ENCODE measurements around the gene MCOLN2. TPM values are rescaled to one million over a fixed set of nuclear protein-coding genes. Genes with fewer than 3 reads are reported as not detected.

The MCOLN2 gene
- total RNA-seq, 1 experiment from 2014 or later = 22.5 TPM

GRCh38 chr1:84957966-84958365, 38.9 kb downstream of the MCOLN2 start:
- intact Hi-C loops (cut with micrococcal nuclease; ENCODE audit: unreplicated experiment) = no loop called here
- H3K4me3 ChIP-seq (ENCODE audit: low read depth in 2 of 2, low read length in 2 of 2) = no peak overlapping the region
- ATAC-seq (no peak), DNase-seq (ENCODE audit: low read depth, low spot score) (no peak)
- TF ChIP-seq SIN3A (IDR thresholded peaks at IDR 0.05; ENCODE audit: borderline replicate concordance, insufficient read depth, low read depth, low read length) = no peak
- TF ChIP-seq REST (IDR thresholded peaks at IDR 0.05; ENCODE audit: insufficient read depth in 1 of 2, low read depth in 2 of 2, low read length in 1 of 2) = no peak
- H3K27me3 ChIP-seq (ENCODE audit: control insufficient read depth, insufficient read depth, low read length) = no peaks in the 10 kb centered on the region
- no peaks in the 10 kb centered on the region for H3K36me3 ChIP-seq (ENCODE audit: control insufficient read depth, insufficient read depth, low read length)
- ChIA-PET POLR2A (no interaction called here), CTCF (interaction anchor here (1.1 kb wide), 1 partner anchor 13 kb away, joined by 4 read pairs; no protein-coding TSS in a partner anchor)
- H3K27ac ChIP-seq (ENCODE audit: low read length) = no peak overlapping the region
- no peaks in the 10 kb centered on the region for H3K4me1 ChIP-seq (ENCODE audit: control insufficient read depth, insufficient read depth, low read length)
- BruUV-seq (replicated peaks) = no TSS peak
- in situ Hi-C loops (cut with HindIII; ENCODE audit: low pct_unique_long_range_greater_than_20kb, low sequenced_read_pairs) = no loop called here
- H3K9me3 ChIP-seq (ENCODE audit: control insufficient read depth, insufficient read depth, low read depth, low read length) = no peaks in the 10 kb centered on the region

- ChIA-PET CTCF (interaction anchor here (0.6 to 1.1 kb wide), 2 partner anchors 12 to 298 kb away, joined by 3 to 5 read pairs; no protein-coding TSS in a partner anchor), POLR2A (no interaction called here)
- Histone ChIP-seq H3K4me3 (ENCODE audit: low read depth in 2 of 2, low read length in 2 of 2) (no peak overlapping the region), H3K9me3 (ENCODE audit: control insufficient read depth, insufficient read depth, low read depth, low read length) (no peaks in the 10 kb centered on the region), H3K27me3 (ENCODE audit: control insufficient read depth, insufficient read depth, low read length) (no peaks in the 10 kb centered on the region), H3K4me1 (ENCODE audit: control insufficient read depth, insufficient read depth, low read length) (no peaks in the 10 kb centered on the region), H3K36me3 (ENCODE audit: control insufficient read depth, insufficient read depth, low read length) (no peaks in the 10 kb centered on the region), H3K27ac (ENCODE audit: low read length) (no peak overlapping the region)
- no peak for ATAC-seq
- no peak for TF ChIP-seq REST (IDR thresholded peaks at IDR 0.05; ENCODE audit: insufficient read depth in 1 of 2, low read depth in 2 of 2, low read length in 1 of 2)
- TF ChIP-seq SIN3A (IDR thresholded peaks at IDR 0.05; ENCODE audit: borderline replicate concordance, insufficient read depth, low read depth, low read length) = no peak
- no peak for TF ChIP-seq CTCF (IDR thresholded peaks at IDR 0.05)
- TF ChIP-seq POLR2AphosphoS5 (IDR thresholded peaks at IDR 0.05; ENCODE audit: low read depth, low read length) = no peak
- TF ChIP-seq TCF7L2 (IDR thresholded peaks at IDR 0.05; ENCODE audit: low read depth, low read length) = no peak
- no peak for DNase-seq (ENCODE audit: low read depth, low spot score)
- in situ Hi-C loops (cut with HindIII; ENCODE audit: low pct_unique_long_range_greater_than_20kb, low sequenced_read_pairs) (no loop called here), intact Hi-C loops (cut with micrococcal nuclease; ENCODE audit: unreplicated experiment) (no loop called here)
- no TSS peak for BruUV-seq (replicated peaks)
These were observed 40.3 kb downstream of the MCOLN2 start for GRCh38 chr1:84956655-84957054.
